IMR-90 (cell line): Measurements from ENCODE around the gene CD81. TPM values are rescaled to one million over a fixed set of nuclear protein-coding genes. Genes with fewer than 3 reads are reported as not detected.

Experiments
- ATAC-seq: fragments of 200-7000 bp; cut with Tn5 transposase; 2 replicates; pipeline ENCODE4 v1.9.1; 2020; ENCODE audit warnings: low read depth, mild to moderate bottlenecking, moderate library complexity
- BruUV-seq: library from RNA; stranded (reverse); fragments of 400-500 nt; replicated peaks from 2 replicates; lab custom pipeline; 2021; lab: Mats Ljungman, UMichigan
- CTCF ChIA-PET: fragments of 300-600 bp; formaldehyde crosslinking; extraction: SDS; loops from one replicate; lab custom pipeline; 2021; ENCODE audit warnings: antibody characterized with exemption; lab: Yijun Ruan, JAX
- POLR2A ChIA-PET: fragments of 300-600 bp; sonication (Branson Sonifier 250); formaldehyde crosslinking; loops from one replicate; lab custom pipeline; 2022; ENCODE audit warnings: antibody characterized with exemption; ENCODE audit not compliant: unreplicated experiment; lab: Charles Lee
- DNase-seq: peaks from one replicate; pipeline ENCODE4 v3.0.0; 2013
- H2AFZ ChIP-seq: replicated peaks from 2 replicates; pipeline ENCODE3; 2013; ENCODE audit warnings: low read length, mild to moderate bottlenecking; ENCODE audit not compliant: poor library complexity
- H2AK5ac ChIP-seq: 2 replicates; pipeline ENCODE4 v1.6.1; 2013; ENCODE audit warnings: low read depth, low read length, inconsistent platforms
- H2AK9ac ChIP-seq: replicated peaks from 2 replicates; pipeline ENCODE3; 2013; ENCODE audit warnings: mild to moderate bottlenecking, low read depth, low read length, moderate library complexity; ENCODE audit not compliant: poor library complexity
- H2BK120ac ChIP-seq: 2 replicates; pipeline ENCODE4 v1.6.1; 2013; ENCODE audit warnings: low read depth, low read length, inconsistent platforms
- H2BK15ac ChIP-seq: 3 replicates; pipeline ENCODE4 v1.6.1; 2013; ENCODE audit warnings: low read depth, low read length, inconsistent platforms
- H2BK20ac ChIP-seq: 2 replicates; pipeline ENCODE4 v1.6.1; 2013; ENCODE audit warnings: low read depth, mild to moderate bottlenecking, inconsistent platforms, low read length, moderate library complexity
- H2BK5ac ChIP-seq: 2 replicates; pipeline ENCODE4 v1.6.1; 2013; ENCODE audit warnings: mild to moderate bottlenecking, low read depth, low read length, inconsistent platforms; ENCODE audit not compliant: poor library complexity, severe bottlenecking
- H3K14ac ChIP-seq: replicated peaks from 2 replicates; pipeline ENCODE4 v1.6.1; 2013; ENCODE audit warnings: low read depth, low read length, inconsistent platforms
- H3K18ac ChIP-seq: 2 replicates; pipeline ENCODE4 v1.6.1; 2013; ENCODE audit warnings: low read depth, low read length, control low read depth
- H3K23ac ChIP-seq: 2 replicates; pipeline ENCODE4 v1.6.1; 2013; ENCODE audit warnings: low read depth, low read length, inconsistent platforms
- H3K27ac ChIP-seq: 2 replicates; pipeline ENCODE4 v1.5.1; 2013; ENCODE audit warnings: mild to moderate bottlenecking, control low read depth, low read length; ENCODE audit not compliant: insufficient read depth
- H3K27me3 ChIP-seq: 2 replicates; pipeline ENCODE4 v1.6.1; 2013; ENCODE audit warnings: low read length; ENCODE audit not compliant: control insufficient read depth, insufficient read depth
- H3K36me3 ChIP-seq: 2 replicates; pipeline ENCODE4 v1.6.1; 2013; ENCODE audit warnings: low read length, mixed read lengths; ENCODE audit not compliant: control insufficient read depth, insufficient read depth
- H3K4ac ChIP-seq: 2 replicates; pipeline ENCODE4 v1.6.1; 2013; ENCODE audit warnings: low read depth, low read length, inconsistent platforms
- H3K4me1 ChIP-seq: 2 replicates; pipeline ENCODE4 v1.6.1; 2013; ENCODE audit warnings: low read length, mixed read lengths; ENCODE audit not compliant: control insufficient read depth, insufficient read depth
- H3K4me2 ChIP-seq: 2 replicates; pipeline ENCODE4 v1.6.1; 2013; ENCODE audit warnings: low read depth, mild to moderate bottlenecking, control low read depth, low read length, moderate library complexity
- H3K4me3 ChIP-seq: 2 replicates; pipeline ENCODE4 v1.5.1; 2013; ENCODE audit warnings: low read depth, mild to moderate bottlenecking, control low read depth, low read length, moderate library complexity; ENCODE audit not compliant: insufficient read depth
- H3K56ac ChIP-seq: 2 replicates; pipeline ENCODE4 v1.6.1; 2013; ENCODE audit warnings: low read length, inconsistent platforms; ENCODE audit not compliant: insufficient read depth; ENCODE audit errors: extremely low read depth
- H3K79me1 ChIP-seq, 2 experiments: 2 replicates each; pipeline ENCODE4 v1.6.1; 2013; ENCODE audit warnings: low read length in 2 of 2, inconsistent platforms in 1 of 2, low read depth in 1 of 2
- H3K9ac ChIP-seq: 2 replicates; pipeline ENCODE4 v1.6.1; 2013; ENCODE audit warnings: low read depth, low read length, control low read depth
- H3K9me1 ChIP-seq: 2 replicates; pipeline ENCODE4 v1.6.1; 2013; ENCODE audit warnings: low read length, inconsistent platforms; ENCODE audit not compliant: insufficient read depth
- H3K9me3 ChIP-seq: 2 replicates; pipeline ENCODE4 v1.6.1; 2013; ENCODE audit warnings: low read length; ENCODE audit not compliant: control insufficient read depth, insufficient read depth
- H4K20me1 ChIP-seq: 2 replicates; pipeline ENCODE4 v1.6.1; 2013; ENCODE audit warnings: low read length, inconsistent platforms; ENCODE audit not compliant: insufficient read depth
- H4K5ac ChIP-seq: 2 replicates; pipeline ENCODE4 v1.6.1; 2013; ENCODE audit warnings: mild to moderate bottlenecking, low read depth, low read length, control low read depth
- H4K8ac ChIP-seq, 2 experiments: 2 replicates each; pipeline ENCODE4 v1.6.1; 2013; ENCODE audit warnings: low read depth in 2 of 2, low read length in 2 of 2, control low read depth in 1 of 2, inconsistent platforms in 1 of 2
- H4K91ac ChIP-seq: 2 replicates; pipeline ENCODE4 v1.6.1; 2013; ENCODE audit warnings: low read depth, low read length, inconsistent platforms; ENCODE audit not compliant: insufficient read depth
- BHLHE40 ChIP-seq: fragments of 150-350 bp; IDR thresholded peaks from 2 replicates; pipeline ENCODE4 v1.6.1; 2016; ENCODE audit warnings: mild to moderate bottlenecking, low read depth, low read length
- CEBPB ChIP-seq: IDR thresholded peaks from 2 replicates; pipeline ENCODE4 v1.6.1; 2012; ENCODE audit warnings: low read depth, low read length, improper control_type of control experiment
- CHD1 ChIP-seq: IDR thresholded peaks from 2 replicates; pipeline ENCODE4 v1.6.1; 2012; ENCODE audit warnings: low read depth, low read length, improper control_type of control experiment
- FOS ChIP-seq: fragments of 150-350 bp; IDR thresholded peaks from 2 replicates; pipeline ENCODE4 v1.6.1; 2016; ENCODE audit warnings: low read depth, low read length
- MAFK ChIP-seq: IDR thresholded peaks from 2 replicates; pipeline ENCODE4 v1.6.1; 2012; ENCODE audit warnings: low read depth, low read length, improper control_type of control experiment
- MAZ ChIP-seq: IDR thresholded peaks from 2 replicates; pipeline ENCODE4 v1.6.1; 2012; ENCODE audit warnings: low read depth, mild to moderate bottlenecking, low read length, improper control_type of control experiment, moderate library complexity, borderline replicate concordance
- MXI1 ChIP-seq: IDR thresholded peaks from 2 replicates; pipeline ENCODE4 v1.6.1; 2012; ENCODE audit warnings: low read depth, mild to moderate bottlenecking, low read length, moderate library complexity, borderline replicate concordance
- NFE2L2 ChIP-seq: fragments of 150-350 bp; IDR thresholded peaks from 2 replicates; pipeline ENCODE4 v1.6.1; 2016; ENCODE audit warnings: low read depth, mild to moderate bottlenecking, low read length
- POLR2A ChIP-seq: IDR thresholded peaks from 2 replicates; pipeline ENCODE4 v1.6.1; 2012; ENCODE audit warnings: mild to moderate bottlenecking, low read depth, low read length
- RAD21 ChIP-seq: IDR thresholded peaks from 2 replicates; pipeline ENCODE4 v1.6.1; 2012; ENCODE audit warnings: low read length, improper control_type of control experiment
- RCOR1 ChIP-seq: IDR thresholded peaks from 2 replicates; pipeline ENCODE4 v1.6.1; 2012; ENCODE audit warnings: mild to moderate bottlenecking, low read length, improper control_type of control experiment; ENCODE audit not compliant: insufficient replicate concordance
- RFX5 ChIP-seq: IDR thresholded peaks from 2 replicates; pipeline ENCODE4 v1.8.0; 2012; ENCODE audit warnings: low read depth, mild to moderate bottlenecking, low read length, moderate library complexity
- SMC3 ChIP-seq: fragments of 150-350 bp; IDR thresholded peaks from 2 replicates; pipeline ENCODE4 v1.6.1; 2016; ENCODE audit warnings: low read depth, mild to moderate bottlenecking, antibody characterized with exemption, low read length, moderate library complexity
- WGBS, 2 experiments: methylation state at CpG; one replicate each; pipeline versions ENCODE4 v1.1.5 to v1.1.7; 2013; ENCODE audit warnings: missing lambda C conversion rate in 2 of 2; ENCODE audit not compliant: insufficient read length in 1 of 2; ENCODE audit errors: extremely low coverage in 2 of 2; 5-methylcytosine and 5-hydroxymethylcytosine counted together
- dilution Hi-C: fragments of 300-500 bp; cut with HindIII; formaldehyde crosslinking; loops from one replicate; pipeline ENCODE4 v1.14.3; 2018; ENCODE audit warnings: low sequenced_read_pairs; ENCODE audit not compliant: unreplicated experiment
- in situ Hi-C: fragments of 300-500 bp; cut with MboI; formaldehyde crosslinking; loops from 3 replicates; pipeline ENCODE4 v1.14.3; 2019; ENCODE audit warnings: low sequenced_read_pairs, inconsistent platforms, mixed read lengths
- intact Hi-C: fragments of 100-400 bp; cut with micrococcal nuclease; formaldehyde crosslinking; loops from 2 replicates; pipeline ENCODE4 v1.10.0; 2022
- polyA plus RNA-seq, 3 experiments: library from polyadenylated mRNA; depleted of rRNA; stranded (reverse); fragments of >200 nt; gene quantifications; 2 replicates each; pipeline ENCODE4 v1.2.3, GENCODE V29; 2012; ENCODE audit warnings: low replicate concordance in 1 of 3
- total RNA-seq: library from RNA; depleted of rRNA; stranded (reverse); fragments of >200 nt; gene quantifications from 2 replicates; pipeline ENCODE4 v1.2.3, GENCODE V29; 2012
- TF ChIP-seq, protein P1 (sequence below): fragments of 150-350 bp; IDR thresholded peaks from 2 replicates; pipeline ENCODE4 v1.6.1; 2017; ENCODE audit warnings: mild to moderate bottlenecking, antibody characterized with exemption, low read length, low read depth
- TF ChIP-seq, protein P2 (sequence below): conservative IDR thresholded peaks from 2 replicates; pipeline ENCODE4 v1.5.1; 2012; ENCODE audit warnings: mild to moderate bottlenecking, low read depth, low read length, improper control_type of control experiment
- TF ChIP-seq, protein P3 (sequence below): fragments of 150-350 bp; IDR thresholded peaks from 2 replicates; pipeline ENCODE4 v1.6.1; 2016; ENCODE audit warnings: low read depth, mild to moderate bottlenecking, low read length, moderate library complexity, borderline replicate concordance

The CD81 gene
- total and polyA plus RNA-seq, 2 of the 4 experiments (the other 2 are of a cell fraction), result 159 to 689 TPM

DNA sequence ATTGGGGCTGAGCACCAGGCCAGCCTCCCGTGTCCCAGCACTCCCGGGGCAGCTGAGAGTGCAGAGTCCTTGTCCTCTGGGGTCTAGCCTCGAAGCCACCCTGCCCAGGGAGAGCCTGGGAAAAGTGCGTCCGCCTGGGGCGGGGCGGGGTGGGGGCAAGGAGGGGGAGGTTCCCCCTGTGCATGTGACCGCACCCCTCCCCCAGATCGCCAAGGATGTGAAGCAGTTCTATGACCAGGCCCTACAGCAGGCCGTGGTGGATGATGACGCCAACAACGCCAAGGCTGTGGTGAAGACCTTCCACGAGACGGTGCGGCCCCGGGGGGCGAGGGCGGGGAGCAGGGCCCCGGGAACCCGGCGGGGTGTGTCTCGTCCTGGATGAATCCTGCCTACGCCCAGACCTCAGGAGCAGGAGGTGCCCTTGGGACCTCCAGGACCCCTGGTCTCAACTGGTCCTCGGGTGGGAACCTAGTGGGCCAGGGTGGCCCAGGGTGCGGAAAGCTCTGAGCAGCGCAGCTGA lies 18.2 kb downstream of the CD81 start:
- peaks cover 54% of the 10 kb centered on the region for H3K36me3 ChIP-seq
- H3K9ac ChIP-seq, result no peak overlapping the region
- H4K5ac ChIP-seq, result no peak overlapping the region
- in situ Hi-C loops (no loop called here), dilution Hi-C loops (no loop called here), intact Hi-C loops (no loop called here)
- ChIA-PET POLR2A (no interaction called here), CTCF (no interaction called here)
- no peak overlapping the region for H2BK120ac ChIP-seq
- no peak overlapping the region for H2BK15ac ChIP-seq
- no peak overlapping the region for H3K4me2 ChIP-seq
- H3K79me1 ChIP-seq, result peaks cover 15 to 31% of the 10 kb centered on the region in 2 experiments
- H3K4me3 ChIP-seq, result no peak overlapping the region
- H2AFZ ChIP-seq, result no peak overlapping the region
- no peak overlapping the region for H3K4ac ChIP-seq
- BruUV-seq, result no TSS peak
- H3K23ac ChIP-seq, result no peak overlapping the region
- DNase-seq (no peak), ATAC-seq (no peak)
- H3K4me1 ChIP-seq, result peaks cover 15% of the 10 kb centered on the region
- H3K14ac ChIP-seq, result no peak overlapping the region
- no peak overlapping the region for H2AK9ac ChIP-seq
- no peaks in the 10 kb centered on the region for H3K9me3 ChIP-seq
- no peak overlapping the region for H2BK20ac ChIP-seq
- no peak overlapping the region for H4K91ac ChIP-seq
- H3K9me1 ChIP-seq, result peaks cover 2% of the 10 kb centered on the region; the same call in 1 of the 2 replicates
- no peak overlapping the region for H2AK5ac ChIP-seq
- no peak overlapping the region for H4K8ac ChIP-seq
- TF ChIP-seq MXI1 (no peak), NFE2L2 (no peak), POLR2A (no peak), CEBPB (no peak), FOS (no peak), SMC3 (no peak), RCOR1 (no peak), CHD1 (no peak), RFX5 (no peak), MAZ (no peak), MAFK (no peak), BHLHE40 (no peak), RAD21 (no peak)
- TF ChIP-seq, protein P1, sequence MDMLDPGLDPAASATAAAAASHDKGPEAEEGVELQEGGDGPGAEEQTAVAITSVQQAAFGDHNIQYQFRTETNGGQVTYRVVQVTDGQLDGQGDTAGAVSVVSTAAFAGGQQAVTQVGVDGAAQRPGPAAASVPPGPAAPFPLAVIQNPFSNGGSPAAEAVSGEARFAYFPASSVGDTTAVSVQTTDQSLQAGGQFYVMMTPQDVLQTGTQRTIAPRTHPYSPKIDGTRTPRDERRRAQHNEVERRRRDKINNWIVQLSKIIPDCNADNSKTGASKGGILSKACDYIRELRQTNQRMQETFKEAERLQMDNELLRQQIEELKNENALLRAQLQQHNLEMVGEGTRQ, result no peak
- TF ChIP-seq, protein P2, sequence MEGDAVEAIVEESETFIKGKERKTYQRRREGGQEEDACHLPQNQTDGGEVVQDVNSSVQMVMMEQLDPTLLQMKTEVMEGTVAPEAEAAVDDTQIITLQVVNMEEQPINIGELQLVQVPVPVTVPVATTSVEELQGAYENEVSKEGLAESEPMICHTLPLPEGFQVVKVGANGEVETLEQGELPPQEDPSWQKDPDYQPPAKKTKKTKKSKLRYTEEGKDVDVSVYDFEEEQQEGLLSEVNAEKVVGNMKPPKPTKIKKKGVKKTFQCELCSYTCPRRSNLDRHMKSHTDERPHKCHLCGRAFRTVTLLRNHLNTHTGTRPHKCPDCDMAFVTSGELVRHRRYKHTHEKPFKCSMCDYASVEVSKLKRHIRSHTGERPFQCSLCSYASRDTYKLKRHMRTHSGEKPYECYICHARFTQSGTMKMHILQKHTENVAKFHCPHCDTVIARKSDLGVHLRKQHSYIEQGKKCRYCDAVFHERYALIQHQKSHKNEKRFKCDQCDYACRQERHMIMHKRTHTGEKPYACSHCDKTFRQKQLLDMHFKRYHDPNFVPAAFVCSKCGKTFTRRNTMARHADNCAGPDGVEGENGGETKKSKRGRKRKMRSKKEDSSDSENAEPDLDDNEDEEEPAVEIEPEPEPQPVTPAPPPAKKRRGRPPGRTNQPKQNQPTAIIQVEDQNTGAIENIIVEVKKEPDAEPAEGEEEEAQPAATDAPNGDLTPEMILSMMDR, result no peak
- TF ChIP-seq, protein P3, sequence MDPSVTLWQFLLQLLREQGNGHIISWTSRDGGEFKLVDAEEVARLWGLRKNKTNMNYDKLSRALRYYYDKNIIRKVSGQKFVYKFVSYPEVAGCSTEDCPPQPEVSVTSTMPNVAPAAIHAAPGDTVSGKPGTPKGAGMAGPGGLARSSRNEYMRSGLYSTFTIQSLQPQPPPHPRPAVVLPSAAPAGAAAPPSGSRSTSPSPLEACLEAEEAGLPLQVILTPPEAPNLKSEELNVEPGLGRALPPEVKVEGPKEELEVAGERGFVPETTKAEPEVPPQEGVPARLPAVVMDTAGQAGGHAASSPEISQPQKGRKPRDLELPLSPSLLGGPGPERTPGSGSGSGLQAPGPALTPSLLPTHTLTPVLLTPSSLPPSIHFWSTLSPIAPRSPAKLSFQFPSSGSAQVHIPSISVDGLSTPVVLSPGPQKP, result no peak
- no peak overlapping the region for H2BK5ac ChIP-seq
- WGBS, 2 experiments, result 97% methylated on average over 10 of the region's 26 CpGs; no CpG with 5 or more reads in 1 of the 2 experiments
- no peaks in the 10 kb centered on the region for H3K27me3 ChIP-seq
- H3K56ac ChIP-seq, result no peak overlapping the region
- no peak overlapping the region for H3K27ac ChIP-seq
- H3K18ac ChIP-seq, result no peak overlapping the region
- peaks cover 20% of the 10 kb centered on the region for H4K20me1 ChIP-seq
